ENCODE measurements around the gene HDAC9.

GRCh38 chr7:18703685-18704084 is 208.1 kb downstream of the HDAC9 start:
- TF ChIP-seq CTCF (conservative IDR thresholded peaks at IDR 0.05; ENCODE audit: low read depth, low read length) (no peak), EZH2 (IDR thresholded peaks at IDR 0.05; ENCODE audit: borderline replicate concordance, low read depth, low read length, poor library complexity, severe bottlenecking) (no peak)
